ENCODE measurements around the gene SMARCA2.

The SMARCA2 gene

GRCh38 chr9:2016408-2017330 is 1.5 kb downstream of the SMARCA2 start:
- DNase-seq, result peak; percentile 32

- no peak for DNase-seq
Measured at GRCh38 chr9:2017331-2018161, 2.4 kb downstream of the SMARCA2 start.

GRCh38 chr9:2018162-2018643 is 3.1 kb downstream of the SMARCA2 start:
- no peak for DNase-seq

GRCh38 chr9:2018764-2019558 is 3.8 kb downstream of the SMARCA2 start:
- DNase-seq, result no peak

GRCh38 chr9:2019723-2020122 is 4.6 kb downstream of the SMARCA2 start:
- no peak for DNase-seq

- no peak for DNase-seq
Measured at GRCh38 chr9:2021731-2022130, 6.6 kb downstream of the SMARCA2 start.

GRCh38 chr9:2022560-2022959 is 7.4 kb downstream of the SMARCA2 start:
- DNase-seq, result no peak

GRCh38 chr9:2023042-2023441 is 7.9 kb downstream of the SMARCA2 start:
- DNase-seq, result no peak

GRCh38 chr9:2023532-2023931 is 8.4 kb downstream of the SMARCA2 start:
- no peak for DNase-seq

GRCh38 chr9:2024888-2025782 is 10.0 kb downstream of the SMARCA2 start:
- DNase-seq, result no peak

- no peak for DNase-seq
Measured at GRCh38 chr9:2026220-2026997, 11.3 kb downstream of the SMARCA2 start.

GRCh38 chr9:2027543-2028160 is 12.5 kb downstream of the SMARCA2 start:
- no peak for DNase-seq

- DNase-seq, result no peak
Measured at GRCh38 chr9:2028888-2029287, 13.7 kb downstream of the SMARCA2 start.

GRCh38 chr9:2029666-2030170 is 14.6 kb downstream of the SMARCA2 start:
- no peak for DNase-seq

GRCh38 chr9:2032234-2032633 is 17.1 kb downstream of the SMARCA2 start:
- DNase-seq, result no peak

- no peak for DNase-seq
Measured at GRCh38 chr9:2036844-2037243, 21.7 kb downstream of the SMARCA2 start.

GRCh38 chr9:2039294-2040180 is 24.4 kb downstream of the SMARCA2 start:
- no peak for DNase-seq

- DNase-seq, result no peak
Measured at GRCh38 chr9:2040828-2041227, 25.7 kb downstream of the SMARCA2 start.

- no peak for DNase-seq
Measured at GRCh38 chr9:2041736-2042135, 26.6 kb downstream of the SMARCA2 start.

Data from NCI-H1048 (cell line).